Measurements from ENCODE around the gene ADGRB2. TPM values are rescaled to one million over a fixed set of nuclear protein-coding genes. Genes with fewer than 3 reads are reported as not detected.

Gene ADGRB2
- total RNA-seq, 1 experiment from 2014 or later = 1.5 TPM

DNA sequence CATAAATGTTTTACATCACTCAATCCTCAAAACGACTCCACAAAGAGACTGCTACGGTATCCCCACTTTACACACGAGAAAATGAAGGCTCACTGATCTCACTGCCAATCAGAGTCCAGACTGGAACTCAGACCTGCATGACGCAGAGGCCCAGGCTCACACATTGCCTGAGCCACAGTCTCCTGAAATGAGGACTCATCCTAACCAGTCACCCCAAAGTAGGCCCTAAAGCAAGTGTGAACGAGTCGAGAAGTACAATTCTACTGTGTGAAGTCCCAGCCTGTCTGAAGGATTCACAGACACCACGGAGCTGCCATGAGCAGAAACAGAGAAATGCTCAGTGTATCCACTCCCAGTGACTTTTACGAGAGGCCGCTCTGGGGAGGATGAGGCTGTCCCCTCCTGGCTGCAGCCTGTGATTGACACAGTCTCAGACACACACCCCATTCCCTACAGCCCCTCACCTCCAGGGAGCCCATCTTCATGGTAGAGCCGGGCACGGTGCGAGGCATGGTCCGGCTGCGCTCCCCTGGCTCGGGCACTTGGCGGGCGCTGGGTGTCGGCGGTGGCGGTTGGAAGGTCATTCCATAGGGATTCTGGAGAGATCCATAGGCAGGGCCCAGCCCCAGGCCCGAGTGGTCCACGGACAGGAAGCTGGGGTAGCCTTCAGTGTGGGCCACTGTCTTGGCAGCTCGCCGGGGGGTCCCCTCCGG is 33.6 kb downstream of the ADGRB2 start:
- H3K9me3 Mint-ChIP-seq (ENCODE audit: unreplicated experiment) = no peaks in the 10 kb centered on the region
- H3K36me3 Mint-ChIP-seq (ENCODE audit: insufficient read depth, unreplicated experiment) = peaks cover 6% of the 10 kb centered on the region
- H3K27me3 Mint-ChIP-seq (ENCODE audit: insufficient read depth, unreplicated experiment) = no peaks in the 10 kb centered on the region
- no peak overlapping the region for H3K4me3 Mint-ChIP-seq (ENCODE audit: unreplicated experiment)
- H3K27ac Mint-ChIP-seq (ENCODE audit: low read depth, unreplicated experiment) = no peak overlapping the region
- no peak for DNase-seq (ENCODE audit: unreplicated experiment)
- ChIA-PET POLR2A (no interaction called here), CTCF (no interaction called here)
- TF ChIP-seq, protein P1, sequence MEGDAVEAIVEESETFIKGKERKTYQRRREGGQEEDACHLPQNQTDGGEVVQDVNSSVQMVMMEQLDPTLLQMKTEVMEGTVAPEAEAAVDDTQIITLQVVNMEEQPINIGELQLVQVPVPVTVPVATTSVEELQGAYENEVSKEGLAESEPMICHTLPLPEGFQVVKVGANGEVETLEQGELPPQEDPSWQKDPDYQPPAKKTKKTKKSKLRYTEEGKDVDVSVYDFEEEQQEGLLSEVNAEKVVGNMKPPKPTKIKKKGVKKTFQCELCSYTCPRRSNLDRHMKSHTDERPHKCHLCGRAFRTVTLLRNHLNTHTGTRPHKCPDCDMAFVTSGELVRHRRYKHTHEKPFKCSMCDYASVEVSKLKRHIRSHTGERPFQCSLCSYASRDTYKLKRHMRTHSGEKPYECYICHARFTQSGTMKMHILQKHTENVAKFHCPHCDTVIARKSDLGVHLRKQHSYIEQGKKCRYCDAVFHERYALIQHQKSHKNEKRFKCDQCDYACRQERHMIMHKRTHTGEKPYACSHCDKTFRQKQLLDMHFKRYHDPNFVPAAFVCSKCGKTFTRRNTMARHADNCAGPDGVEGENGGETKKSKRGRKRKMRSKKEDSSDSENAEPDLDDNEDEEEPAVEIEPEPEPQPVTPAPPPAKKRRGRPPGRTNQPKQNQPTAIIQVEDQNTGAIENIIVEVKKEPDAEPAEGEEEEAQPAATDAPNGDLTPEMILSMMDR (IDR thresholded peaks at IDR 0.05; ENCODE audit: unreplicated experiment) = no peak
- BruUV-seq (replicated peaks) = no TSS peak
- intact Hi-C loops (cut with micrococcal nuclease) = no loop called here
- no peaks in the 10 kb centered on the region for H3K4me1 Mint-ChIP-seq (ENCODE audit: insufficient read depth, unreplicated experiment)

DNA sequence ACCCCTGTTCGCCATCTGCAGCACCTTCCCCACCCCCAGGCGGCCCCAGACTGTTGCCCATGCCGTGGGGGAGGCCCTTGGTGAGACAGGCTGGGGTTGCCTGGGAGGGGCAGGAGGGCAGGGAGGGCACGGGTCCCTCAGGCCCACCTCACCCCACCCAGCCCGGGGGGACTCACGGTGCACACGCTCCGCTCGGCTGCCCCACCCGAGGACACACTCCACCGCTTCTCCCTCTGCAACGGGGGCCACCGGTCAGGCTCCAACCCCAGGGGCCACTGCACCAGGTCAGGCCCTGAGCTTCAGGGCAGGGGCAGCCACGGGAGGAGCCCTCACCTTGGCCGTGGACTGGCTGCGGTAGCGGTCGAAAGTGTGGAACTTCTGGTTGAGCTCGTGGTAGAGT is 36.3 kb downstream of the ADGRB2 start:
- Mint-ChIP-seq H3K4me3 (ENCODE audit: unreplicated experiment) (no peak overlapping the region), H3K27me3 (ENCODE audit: insufficient read depth, unreplicated experiment) (peaks cover 2% of the 10 kb centered on the region), H3K4me1 (ENCODE audit: insufficient read depth, unreplicated experiment) (no peaks in the 10 kb centered on the region), H3K36me3 (ENCODE audit: insufficient read depth, unreplicated experiment) (no peaks in the 10 kb centered on the region), H3K27ac (ENCODE audit: low read depth, unreplicated experiment) (no peak overlapping the region), H3K9me3 (ENCODE audit: unreplicated experiment) (no peaks in the 10 kb centered on the region)
- TF ChIP-seq, protein P1 (IDR thresholded peaks at IDR 0.05; ENCODE audit: unreplicated experiment) = no peak
- BruUV-seq (replicated peaks) = no TSS peak
- ChIA-PET POLR2A (interaction anchor here (2.0 kb wide), 1 partner anchor 11 kb away, joined by 5 read pairs; no protein-coding TSS in a partner anchor), CTCF (interaction anchor here (1.8 kb wide), 1 partner anchor 17 kb away, joined by 15 read pairs; no protein-coding TSS in a partner anchor)
- intact Hi-C loops (cut with micrococcal nuclease) = no loop called here
- no peak for DNase-seq (ENCODE audit: unreplicated experiment)

DNA sequence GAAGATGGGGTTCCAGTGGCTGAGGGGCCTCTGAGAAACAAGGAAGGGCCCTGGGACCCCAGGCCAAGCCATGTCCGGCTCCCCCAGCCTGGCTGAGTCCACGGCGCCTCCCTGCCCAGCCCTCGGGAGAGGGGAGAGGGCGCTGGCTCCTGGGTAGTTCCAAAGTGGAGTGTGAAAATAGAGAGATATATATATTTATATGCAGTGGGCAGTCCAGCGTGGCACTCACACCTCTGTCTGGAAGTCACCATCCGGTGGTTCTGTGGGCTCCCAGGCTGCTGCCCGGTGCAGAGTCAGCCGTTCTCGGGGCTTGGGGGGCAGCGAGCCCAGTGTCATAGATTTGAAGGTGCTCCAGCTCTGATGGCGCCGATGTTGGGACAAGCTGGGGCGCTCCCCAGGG is 36.9 kb downstream of the ADGRB2 start:
- Mint-ChIP-seq H3K27me3 (ENCODE audit: insufficient read depth, unreplicated experiment) (peaks cover 8% of the 10 kb centered on the region), H3K9me3 (ENCODE audit: unreplicated experiment) (no peaks in the 10 kb centered on the region), H3K27ac (ENCODE audit: low read depth, unreplicated experiment) (no peak overlapping the region), H3K4me3 (ENCODE audit: unreplicated experiment) (no peak overlapping the region), H3K4me1 (ENCODE audit: insufficient read depth, unreplicated experiment) (no peaks in the 10 kb centered on the region), H3K36me3 (ENCODE audit: insufficient read depth, unreplicated experiment) (no peaks in the 10 kb centered on the region)
- TF ChIP-seq, protein P1 (IDR thresholded peaks at IDR 0.05; ENCODE audit: unreplicated experiment) = no peak
- intact Hi-C loops (cut with micrococcal nuclease) = no loop called here
- BruUV-seq (replicated peaks) = no TSS peak
- DNase-seq (ENCODE audit: unreplicated experiment) = no peak
- ChIA-PET POLR2A (interaction anchor here (2.5 kb wide), 1 partner anchor 11 kb away, joined by 12 read pairs; no protein-coding TSS in a partner anchor), CTCF (interaction anchor here (0.6 to 0.7 kb wide), 2 partner anchors 47 to 60 kb away, joined by 3 read pairs; no protein-coding TSS in a partner anchor)

DNA sequence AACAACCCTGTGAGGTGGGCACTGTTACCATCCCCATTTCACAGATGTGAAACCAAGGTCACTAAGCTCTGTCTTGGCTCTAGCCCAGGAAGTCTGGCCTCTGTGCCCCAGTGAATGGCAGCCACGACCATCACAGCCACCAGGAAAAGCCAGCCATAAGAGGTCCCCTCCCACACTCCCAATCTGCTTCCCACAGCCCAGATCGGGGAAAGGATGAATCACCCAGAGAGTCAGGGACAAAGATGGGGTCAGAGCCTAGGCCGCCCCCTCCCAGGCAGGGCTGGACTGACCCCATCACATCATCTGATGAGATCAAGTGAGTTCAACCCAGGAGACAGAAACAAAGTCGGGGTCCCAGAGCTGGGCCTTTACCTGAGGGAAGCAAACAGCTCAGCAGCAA is 37.4 kb downstream of the ADGRB2 start:
- no peaks in the 10 kb centered on the region for H3K4me1 Mint-ChIP-seq (ENCODE audit: insufficient read depth, unreplicated experiment)
- no peaks in the 10 kb centered on the region for H3K36me3 Mint-ChIP-seq (ENCODE audit: insufficient read depth, unreplicated experiment)
- ChIA-PET POLR2A (interaction anchor here (0.9 to 2.5 kb wide), 3 partner anchors 8 to 21 kb away, joined by 3 to 12 read pairs (median 3); no protein-coding TSS in a partner anchor), CTCF (interaction anchor here (0.7 to 2.0 kb wide), 2 partner anchors 19 to 48 kb away, joined by 3 to 7 read pairs; no protein-coding TSS in a partner anchor)
- no peak for DNase-seq (ENCODE audit: unreplicated experiment)
- H3K27me3 Mint-ChIP-seq (ENCODE audit: insufficient read depth, unreplicated experiment) = peaks cover 13% of the 10 kb centered on the region
- intact Hi-C loops (cut with micrococcal nuclease) = no loop called here
- no peak overlapping the region for H3K27ac Mint-ChIP-seq (ENCODE audit: low read depth, unreplicated experiment)
- TF ChIP-seq, protein P1 (IDR thresholded peaks at IDR 0.05; ENCODE audit: unreplicated experiment) = no peak
- no TSS peak for BruUV-seq (replicated peaks)
- no peaks in the 10 kb centered on the region for H3K9me3 Mint-ChIP-seq (ENCODE audit: unreplicated experiment)
- no peak overlapping the region for H3K4me3 Mint-ChIP-seq (ENCODE audit: unreplicated experiment)
